HL-60 (cell line): ENCODE measurements around the gene ZDHHC20.

Source experiments
- GABPA ChIP-seq: IDR thresholded peaks from 2 replicates; pipeline ENCODE4 v1.6.1; 2012; ENCODE audit warnings: low read depth
- TF ChIP-seq, protein P1 (sequence below): IDR thresholded peaks from one replicate; pipeline ENCODE4 v1.5.1; 2011; ENCODE audit warnings: low read length, control low read depth, inconsistent platforms; ENCODE audit not compliant: insufficient read depth

DNA sequence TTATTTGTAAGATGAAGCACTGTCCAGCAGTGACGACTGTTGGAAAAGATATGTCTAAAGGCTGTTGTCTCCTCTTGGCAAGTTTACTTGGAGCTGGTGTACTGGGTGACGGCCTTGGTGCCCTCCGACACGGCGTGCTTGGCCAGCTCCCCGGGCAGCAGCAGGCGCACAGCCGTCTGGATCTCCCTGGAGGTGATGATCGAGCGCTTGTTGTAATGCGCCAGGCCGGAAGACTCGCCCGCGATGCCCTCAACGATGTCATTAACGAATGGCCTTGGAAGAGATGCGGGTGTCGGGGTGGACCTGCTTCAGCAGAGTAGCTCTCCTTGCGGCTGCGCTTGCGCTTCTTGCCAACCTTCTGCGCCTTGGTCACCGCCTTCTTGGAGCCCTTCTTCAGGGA is 24.6 kb upstream of the ZDHHC20 start:
- TF ChIP-seq, protein P1, sequence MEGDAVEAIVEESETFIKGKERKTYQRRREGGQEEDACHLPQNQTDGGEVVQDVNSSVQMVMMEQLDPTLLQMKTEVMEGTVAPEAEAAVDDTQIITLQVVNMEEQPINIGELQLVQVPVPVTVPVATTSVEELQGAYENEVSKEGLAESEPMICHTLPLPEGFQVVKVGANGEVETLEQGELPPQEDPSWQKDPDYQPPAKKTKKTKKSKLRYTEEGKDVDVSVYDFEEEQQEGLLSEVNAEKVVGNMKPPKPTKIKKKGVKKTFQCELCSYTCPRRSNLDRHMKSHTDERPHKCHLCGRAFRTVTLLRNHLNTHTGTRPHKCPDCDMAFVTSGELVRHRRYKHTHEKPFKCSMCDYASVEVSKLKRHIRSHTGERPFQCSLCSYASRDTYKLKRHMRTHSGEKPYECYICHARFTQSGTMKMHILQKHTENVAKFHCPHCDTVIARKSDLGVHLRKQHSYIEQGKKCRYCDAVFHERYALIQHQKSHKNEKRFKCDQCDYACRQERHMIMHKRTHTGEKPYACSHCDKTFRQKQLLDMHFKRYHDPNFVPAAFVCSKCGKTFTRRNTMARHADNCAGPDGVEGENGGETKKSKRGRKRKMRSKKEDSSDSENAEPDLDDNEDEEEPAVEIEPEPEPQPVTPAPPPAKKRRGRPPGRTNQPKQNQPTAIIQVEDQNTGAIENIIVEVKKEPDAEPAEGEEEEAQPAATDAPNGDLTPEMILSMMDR, result no peak
- no peak for TF ChIP-seq GABPA
